D721Med (cell line): Measurements from ENCODE around the gene CD74.

Source experiments
- DNase-seq: peaks from one replicate; pipeline ENCODE4 v3.0.0; 2011; ENCODE audit warnings: low spot score; ENCODE audit not compliant: insufficient read length
- FAIRE-seq: peaks from 2 replicates; lab custom pipeline; 2011; peaks lifted over from hg19 to GRCh38; lab: Jason Lieb, UNC
- TF ChIP-seq, protein P1 (sequence below): IDR thresholded peaks from 2 replicates; pipeline ENCODE4 v1.5.1; 2012; ENCODE audit warnings: mild to moderate bottlenecking, control low read depth; ENCODE audit not compliant: insufficient read depth; ENCODE audit errors: missing control alignments

CD74 gene

DNA sequence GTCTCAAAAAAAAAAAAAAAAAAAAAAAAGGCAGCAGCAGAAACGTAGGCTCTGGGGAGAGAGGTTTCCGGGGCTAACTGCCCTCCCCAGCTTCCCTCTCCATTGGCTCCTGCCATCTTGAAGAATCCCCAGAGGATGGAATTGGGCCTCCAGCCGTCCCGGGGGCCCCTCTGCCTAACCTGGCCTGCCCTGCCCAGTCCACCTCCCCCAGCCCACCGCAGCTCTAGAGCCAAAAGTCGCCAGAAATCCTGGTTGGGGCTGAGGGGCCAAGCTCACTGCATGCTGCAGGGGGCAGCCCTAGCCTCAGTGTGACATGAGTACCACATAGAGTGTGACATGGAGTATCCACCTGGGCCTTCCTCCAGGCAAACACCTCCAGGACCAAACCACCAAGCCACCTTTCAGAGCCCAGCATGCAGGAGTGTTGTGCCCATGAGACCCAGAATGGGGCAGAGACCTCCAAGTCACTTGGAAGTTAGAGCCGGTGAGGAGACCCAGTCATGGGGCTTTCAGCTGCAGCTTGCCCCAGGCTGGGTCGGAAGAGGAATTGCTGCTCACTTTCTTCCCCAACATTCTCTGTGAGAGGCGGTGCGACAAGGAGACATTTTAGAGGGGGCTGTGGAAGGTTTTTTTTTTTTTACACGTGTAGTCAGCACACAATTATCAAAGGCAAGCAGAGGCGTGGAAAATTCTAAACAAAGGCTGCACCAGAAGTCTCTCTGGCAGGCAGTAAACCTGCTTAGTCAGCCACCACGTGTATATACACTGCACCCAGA lies 17.6 kb downstream of the CD74 start:
- TF ChIP-seq, protein P1, sequence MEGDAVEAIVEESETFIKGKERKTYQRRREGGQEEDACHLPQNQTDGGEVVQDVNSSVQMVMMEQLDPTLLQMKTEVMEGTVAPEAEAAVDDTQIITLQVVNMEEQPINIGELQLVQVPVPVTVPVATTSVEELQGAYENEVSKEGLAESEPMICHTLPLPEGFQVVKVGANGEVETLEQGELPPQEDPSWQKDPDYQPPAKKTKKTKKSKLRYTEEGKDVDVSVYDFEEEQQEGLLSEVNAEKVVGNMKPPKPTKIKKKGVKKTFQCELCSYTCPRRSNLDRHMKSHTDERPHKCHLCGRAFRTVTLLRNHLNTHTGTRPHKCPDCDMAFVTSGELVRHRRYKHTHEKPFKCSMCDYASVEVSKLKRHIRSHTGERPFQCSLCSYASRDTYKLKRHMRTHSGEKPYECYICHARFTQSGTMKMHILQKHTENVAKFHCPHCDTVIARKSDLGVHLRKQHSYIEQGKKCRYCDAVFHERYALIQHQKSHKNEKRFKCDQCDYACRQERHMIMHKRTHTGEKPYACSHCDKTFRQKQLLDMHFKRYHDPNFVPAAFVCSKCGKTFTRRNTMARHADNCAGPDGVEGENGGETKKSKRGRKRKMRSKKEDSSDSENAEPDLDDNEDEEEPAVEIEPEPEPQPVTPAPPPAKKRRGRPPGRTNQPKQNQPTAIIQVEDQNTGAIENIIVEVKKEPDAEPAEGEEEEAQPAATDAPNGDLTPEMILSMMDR, result no peak
- FAIRE-seq (no peak), DNase-seq (no peak)

DNA sequence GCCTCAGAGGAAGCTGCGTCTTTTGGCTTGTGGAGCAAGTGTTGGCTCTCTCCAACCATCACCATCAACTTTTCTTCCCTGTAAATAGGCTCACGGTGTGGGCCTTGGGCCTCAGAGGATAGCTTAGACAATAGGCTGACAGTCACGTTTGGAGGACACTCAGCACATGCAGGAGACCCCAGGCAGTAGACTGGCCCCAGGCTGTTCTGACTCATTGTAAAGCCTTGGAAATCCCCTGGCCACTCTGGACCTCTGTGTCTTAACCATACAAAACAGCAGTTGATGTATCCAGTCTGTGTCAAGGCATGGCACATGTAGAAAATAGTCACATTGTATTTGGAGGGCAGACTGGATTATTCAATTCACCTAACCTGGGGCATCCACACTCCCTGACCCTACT lies 18.6 kb downstream of the CD74 start:
- no peak for FAIRE-seq
- TF ChIP-seq, protein P1, result no peak
- DNase-seq, result no peak

DNA sequence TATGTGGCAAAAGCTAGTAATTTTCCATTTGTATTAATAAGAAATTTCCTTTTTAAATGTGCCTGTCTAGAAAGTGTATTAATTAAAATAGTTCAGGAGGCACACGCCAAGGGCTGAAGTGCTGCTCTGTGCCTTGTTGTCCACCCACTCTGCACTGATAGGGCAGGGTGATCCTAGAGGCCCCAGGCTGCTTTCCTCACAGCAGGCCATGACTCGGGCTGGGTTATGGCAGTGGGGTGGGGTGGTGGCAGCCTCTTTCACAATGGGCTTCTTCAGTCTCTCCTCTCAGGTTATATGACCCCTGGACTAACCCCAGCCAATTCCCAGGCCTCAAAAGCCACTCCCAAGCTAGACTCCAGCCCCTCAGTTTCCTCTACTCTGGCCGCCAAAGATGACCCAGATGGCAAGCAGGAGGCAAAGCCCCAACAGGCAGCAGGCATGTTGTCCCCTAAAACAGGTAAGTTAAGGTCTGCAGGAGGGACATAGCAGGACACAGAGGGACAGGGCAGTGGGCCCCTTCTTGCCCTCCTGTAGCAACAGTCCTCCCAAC lies 19.5 kb downstream of the CD74 start:
- FAIRE-seq (no peak), DNase-seq (no peak)
- TF ChIP-seq, protein P1, result no peak

DNA sequence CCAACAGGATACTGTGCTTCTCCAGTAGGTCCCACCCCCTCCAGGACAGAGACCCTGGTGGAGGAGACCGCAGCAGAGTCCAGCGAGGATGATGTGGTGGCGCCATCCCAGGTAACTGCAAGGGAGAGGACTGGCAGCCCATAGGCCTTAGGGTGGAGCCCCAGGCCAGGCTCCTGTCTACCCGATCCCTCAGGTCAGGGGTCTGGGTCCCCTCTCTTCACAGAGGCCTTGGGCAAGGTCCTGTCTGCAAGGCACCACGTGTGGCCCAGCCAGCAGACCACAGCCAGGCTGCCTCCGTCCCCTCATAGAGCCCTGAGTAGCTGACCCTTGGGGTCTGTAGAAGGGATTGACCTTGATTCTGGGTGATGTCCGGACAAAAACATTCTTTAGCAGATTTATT lies 20.0 kb downstream of the CD74 start:
- TF ChIP-seq, protein P1, result no peak
- no peak for DNase-seq
- FAIRE-seq, result no peak

DNA sequence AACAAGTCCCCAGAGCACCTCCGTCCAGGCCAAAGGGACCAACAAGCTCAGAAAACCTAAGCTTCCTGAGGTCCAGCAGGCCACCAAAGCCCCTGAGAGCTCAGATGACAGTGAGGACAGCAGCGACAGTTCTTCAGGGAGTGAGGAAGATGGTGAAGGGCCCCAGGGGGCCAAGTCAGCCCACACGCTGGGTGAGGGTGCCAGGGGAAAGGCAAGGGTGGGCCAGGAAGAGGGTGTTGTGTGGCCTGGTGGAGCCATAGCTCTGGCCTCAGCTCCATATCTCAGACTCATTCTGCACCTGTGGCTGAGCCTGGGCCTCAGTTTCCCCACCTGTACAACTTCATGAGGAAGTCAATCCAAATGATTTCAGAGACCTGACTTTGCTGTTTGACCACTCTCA lies 20.7 kb downstream of the CD74 start:
- no peak for DNase-seq
- TF ChIP-seq, protein P1, result no peak

DNA sequence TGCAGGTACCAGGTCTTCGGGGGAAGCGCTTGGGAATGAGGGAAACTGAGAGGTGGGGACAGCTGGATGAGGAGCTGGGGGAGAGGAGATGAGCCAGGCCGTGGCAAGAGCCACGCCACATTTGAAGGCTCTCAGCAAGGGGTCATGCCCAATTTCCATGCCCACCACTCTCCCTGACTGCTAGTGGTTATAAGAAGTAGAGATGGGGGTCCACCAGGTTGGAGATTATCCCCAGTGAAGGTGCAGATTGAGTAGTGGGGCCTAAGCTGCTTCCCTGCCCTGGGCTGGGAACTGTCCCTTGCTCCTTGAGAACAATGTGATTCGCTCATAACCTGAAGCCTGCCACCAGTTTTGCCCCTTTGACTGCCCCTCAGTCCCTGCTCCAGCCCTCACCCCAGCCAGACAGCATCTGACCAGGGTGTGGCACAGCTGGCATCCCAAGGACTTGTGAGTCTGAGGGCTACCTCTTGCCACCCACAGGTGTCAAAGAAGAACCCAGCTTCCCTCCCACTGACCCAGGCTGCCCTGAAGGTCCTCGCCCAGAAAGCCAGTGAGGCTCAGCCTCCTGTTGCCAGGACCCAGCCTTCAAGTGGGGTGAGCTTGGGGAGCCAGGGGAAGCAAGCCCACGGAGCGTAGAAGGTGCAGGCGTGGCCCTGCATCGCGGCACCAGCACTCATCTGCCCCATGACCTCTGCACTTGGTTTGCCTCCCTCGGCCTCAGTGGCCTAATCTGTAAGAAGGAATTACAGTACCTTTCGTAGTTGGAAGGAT lies 21.5 kb downstream of the CD74 start:
- FAIRE-seq (no peak), DNase-seq (no peak)
- TF ChIP-seq, protein P1, result no peak

More for the DNA sequence above, 20.7 kb downstream of the CD74 start:
- no peak for FAIRE-seq
